ENCODE results near the gene PRKCA.

DNA sequence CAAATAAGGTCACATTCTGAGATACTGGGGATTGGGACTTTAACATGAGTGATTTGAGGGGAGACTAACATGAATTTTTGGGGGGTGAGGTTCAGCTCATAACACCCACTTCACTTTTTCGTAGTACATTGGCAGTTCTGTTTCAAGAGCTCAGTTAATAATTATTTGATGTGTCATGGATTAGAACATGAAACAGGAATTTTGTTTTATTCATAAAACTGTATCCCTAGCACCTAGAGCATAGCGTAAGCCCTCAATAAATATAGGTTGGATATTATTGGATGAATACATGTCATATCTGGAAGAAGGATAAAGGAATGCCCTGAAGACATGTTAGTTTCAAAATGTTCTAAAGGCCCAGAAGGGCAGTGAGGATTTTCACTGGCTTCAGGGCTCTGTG, 119.8 kb downstream of the PRKCA start:
- TF ChIP-seq, protein P1, sequence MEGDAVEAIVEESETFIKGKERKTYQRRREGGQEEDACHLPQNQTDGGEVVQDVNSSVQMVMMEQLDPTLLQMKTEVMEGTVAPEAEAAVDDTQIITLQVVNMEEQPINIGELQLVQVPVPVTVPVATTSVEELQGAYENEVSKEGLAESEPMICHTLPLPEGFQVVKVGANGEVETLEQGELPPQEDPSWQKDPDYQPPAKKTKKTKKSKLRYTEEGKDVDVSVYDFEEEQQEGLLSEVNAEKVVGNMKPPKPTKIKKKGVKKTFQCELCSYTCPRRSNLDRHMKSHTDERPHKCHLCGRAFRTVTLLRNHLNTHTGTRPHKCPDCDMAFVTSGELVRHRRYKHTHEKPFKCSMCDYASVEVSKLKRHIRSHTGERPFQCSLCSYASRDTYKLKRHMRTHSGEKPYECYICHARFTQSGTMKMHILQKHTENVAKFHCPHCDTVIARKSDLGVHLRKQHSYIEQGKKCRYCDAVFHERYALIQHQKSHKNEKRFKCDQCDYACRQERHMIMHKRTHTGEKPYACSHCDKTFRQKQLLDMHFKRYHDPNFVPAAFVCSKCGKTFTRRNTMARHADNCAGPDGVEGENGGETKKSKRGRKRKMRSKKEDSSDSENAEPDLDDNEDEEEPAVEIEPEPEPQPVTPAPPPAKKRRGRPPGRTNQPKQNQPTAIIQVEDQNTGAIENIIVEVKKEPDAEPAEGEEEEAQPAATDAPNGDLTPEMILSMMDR (conservative IDR thresholded peaks at IDR 0.05; ENCODE audit: low read depth, low read length), result no peak
- TF ChIP-seq EZH2 (IDR thresholded peaks at IDR 0.05; ENCODE audit: low read length, unreplicated experiment), result no peak
